TTC549 (cell line): Measurements from ENCODE around the gene MYT1.
"Not testable (repeated sequence)": the region's sequence is repeated elsewhere in the genome, so short reads cannot be mapped to it uniquely, and the experiment has no call there.

ENCODE experiments used
- FAIRE-seq: peaks from 2 replicates; lab custom pipeline; 2012; peaks lifted over from hg19 to GRCh38; lab: Jason Lieb, UNC

MYT1 gene

GRCh38 chr20:64277571-64278316 lies 113.5 kb downstream of the MYT1 start:
- FAIRE-seq = no peak

GRCh38 chr20:64278317-64278681 lies 114.0 kb downstream of the MYT1 start:
- FAIRE-seq = no peak

- no peak for FAIRE-seq
Measured at GRCh38 chr20:64279826-64280459, 115.7 kb downstream of the MYT1 start.

GRCh38 chr20:64280460-64280843 lies 116.2 kb downstream of the MYT1 start:
- no peak for FAIRE-seq

- no peak for FAIRE-seq
Measured at GRCh38 chr20:64283646-64284045, 119.4 kb downstream of the MYT1 start.

GRCh38 chr20:64285579-64286446 lies 121.6 kb downstream of the MYT1 start:
- FAIRE-seq = not testable (repeated sequence)

- FAIRE-seq = not testable (repeated sequence)
Measured at GRCh38 chr20:64286447-64287263, 122.4 kb downstream of the MYT1 start.

- not testable (repeated sequence) for FAIRE-seq
Measured at GRCh38 chr20:64287264-64287590, 123.0 kb downstream of the MYT1 start.
